Measurements from ENCODE around the gene SLC16A7.

SLC16A7 gene

DNA sequence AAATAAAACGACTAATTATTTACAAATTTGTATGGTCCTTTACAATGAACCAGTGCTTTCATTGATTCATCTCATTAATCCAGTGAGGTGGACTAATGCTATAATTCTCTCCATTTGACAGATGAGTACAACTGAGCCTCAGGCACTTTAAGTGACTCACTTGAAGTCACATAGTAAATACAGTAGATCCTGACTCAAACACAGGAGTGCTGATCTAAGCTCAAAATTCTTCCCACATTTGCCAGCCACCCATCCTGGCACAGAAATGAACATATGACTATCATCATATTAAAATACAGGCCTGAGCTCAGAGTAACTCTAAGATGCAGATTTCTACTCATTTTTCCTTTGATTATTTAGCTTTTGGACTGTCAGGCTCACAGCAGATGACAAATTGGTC is 30.6 kb downstream of the SLC16A7 start:
- no peak for DNase-seq

DNA sequence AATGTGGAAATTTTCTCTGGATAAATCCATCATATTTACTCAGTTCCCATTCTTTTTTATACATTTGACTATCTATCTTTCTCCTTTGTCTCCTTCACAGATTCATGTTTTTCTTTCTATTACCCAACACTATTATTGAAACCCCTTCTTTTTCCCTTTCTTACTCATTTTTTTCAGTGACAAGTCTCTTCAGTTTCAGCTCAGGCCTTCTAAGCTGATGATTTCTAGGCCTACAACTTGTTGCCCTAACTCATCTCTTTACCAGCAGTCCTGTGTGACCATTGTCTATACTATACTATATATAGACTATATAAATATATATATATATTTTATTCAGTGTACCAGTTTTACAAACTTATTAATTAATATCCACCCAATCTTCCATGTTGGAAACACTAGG is 31.8 kb downstream of the SLC16A7 start:
- DNase-seq: no peak

DNA sequence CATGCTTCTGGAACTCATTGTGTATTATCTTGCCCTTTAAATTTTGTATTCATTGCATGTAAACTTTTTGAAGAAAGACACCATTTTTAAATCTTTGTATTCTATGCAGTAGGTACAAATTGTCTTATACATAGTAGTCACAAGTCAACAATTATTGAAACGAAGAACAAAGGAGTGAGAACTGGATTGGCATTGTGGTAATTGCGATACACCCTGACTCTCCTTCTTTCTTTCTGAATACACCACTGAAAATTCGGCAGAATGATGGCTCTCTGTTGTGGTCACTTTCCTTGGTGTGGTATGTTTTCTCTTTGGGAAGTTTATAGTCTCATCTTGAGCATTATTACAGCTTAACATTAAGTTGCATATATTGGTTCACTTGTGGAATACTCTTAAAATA is 34.1 kb downstream of the SLC16A7 start:
- no peak for DNase-seq

DNA sequence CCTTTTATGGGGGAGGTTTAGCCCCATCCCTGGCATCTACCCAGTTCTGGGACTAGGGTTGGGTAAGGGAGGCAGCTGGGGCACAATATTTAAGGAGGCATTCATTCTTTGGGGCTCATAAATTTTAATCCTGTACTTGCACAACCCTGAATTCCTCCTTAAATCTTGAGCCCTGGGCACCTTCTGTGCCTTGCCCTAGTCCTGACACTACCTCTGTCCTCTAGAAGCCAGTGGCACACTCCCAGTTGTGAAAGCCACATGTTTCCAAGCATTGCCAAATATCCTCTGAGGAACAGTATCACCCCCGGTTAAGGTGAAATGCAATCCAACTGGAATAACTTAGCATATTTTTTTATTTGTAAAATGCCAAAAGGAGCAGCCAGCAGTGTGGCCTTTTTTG is 36.6 kb downstream of the SLC16A7 start:
- no peak for DNase-seq

DNA sequence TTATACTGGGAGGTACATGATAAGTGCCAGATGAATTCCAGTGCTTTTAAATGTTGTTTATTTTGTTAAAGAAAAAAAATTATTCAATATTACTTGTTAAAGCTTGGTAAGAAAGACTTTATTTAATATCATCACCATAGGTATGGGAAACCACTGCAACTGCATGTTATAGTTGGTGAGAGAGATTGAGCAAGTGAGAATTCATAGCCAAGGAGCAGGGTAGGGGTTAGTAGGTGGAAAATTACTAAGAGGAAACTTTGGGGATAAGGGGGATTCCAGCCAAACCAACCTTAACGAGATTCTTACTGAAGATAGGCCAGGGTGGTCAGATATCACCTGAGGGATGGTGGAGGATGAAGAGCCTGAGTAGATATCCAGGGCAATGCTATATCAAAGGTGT is 38.4 kb downstream of the SLC16A7 start:
- DNase-seq: no peak

DNA sequence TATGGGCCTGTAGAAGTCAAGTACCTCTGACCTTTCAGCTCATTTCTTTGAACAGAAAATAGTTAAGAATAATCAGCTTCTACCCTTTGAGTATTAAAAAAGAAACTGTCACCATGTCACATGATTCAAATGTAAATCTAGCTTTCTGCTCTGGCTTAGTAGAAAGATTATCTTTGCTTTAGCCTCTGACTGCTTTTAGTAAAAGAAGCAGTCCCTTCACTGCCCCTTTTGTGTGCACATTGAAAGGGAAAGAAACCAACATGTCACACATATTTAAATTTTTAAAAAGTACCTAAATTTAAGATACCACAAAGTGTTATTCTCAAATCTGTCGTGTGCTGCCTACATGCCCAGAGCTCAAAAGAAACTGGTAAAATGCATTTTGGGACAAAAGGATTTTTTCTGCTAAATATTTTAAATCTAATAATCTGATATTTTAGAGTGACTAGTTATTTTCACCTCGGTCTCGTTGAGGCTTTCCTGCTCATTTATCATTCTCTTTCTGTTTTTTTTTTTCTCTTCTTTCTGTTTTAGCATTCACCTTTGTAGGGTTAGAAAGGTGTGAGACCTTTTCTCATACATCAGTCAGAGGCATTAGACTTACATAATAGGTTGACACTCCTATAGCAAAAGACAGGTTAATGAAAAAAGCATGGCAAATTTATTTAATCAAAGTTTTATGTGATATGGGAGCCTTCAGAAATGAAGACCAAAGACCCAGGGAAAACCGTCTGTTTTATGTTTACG is 41.3 kb downstream of the SLC16A7 start:
- no peak for DNase-seq

DNA sequence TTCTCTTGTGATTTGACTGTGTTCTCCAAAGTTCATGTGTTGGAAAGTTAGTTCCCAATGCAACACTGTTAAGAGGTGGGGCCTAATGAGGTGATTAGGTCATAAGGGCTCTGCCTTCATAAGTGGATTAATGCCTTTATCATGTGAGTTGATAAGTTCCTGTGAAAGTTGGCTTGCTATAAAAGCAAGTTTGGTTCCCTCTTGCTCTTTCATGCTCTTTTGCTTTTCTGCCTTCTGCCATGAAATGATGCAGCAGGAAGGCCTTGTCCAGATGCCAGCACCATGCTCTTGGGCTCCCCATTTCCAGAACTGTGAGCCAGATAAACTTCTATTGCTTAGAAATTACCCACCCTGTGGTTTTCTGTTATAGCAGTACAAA is 41.9 kb downstream of the SLC16A7 start:
- no peak for DNase-seq

DNA sequence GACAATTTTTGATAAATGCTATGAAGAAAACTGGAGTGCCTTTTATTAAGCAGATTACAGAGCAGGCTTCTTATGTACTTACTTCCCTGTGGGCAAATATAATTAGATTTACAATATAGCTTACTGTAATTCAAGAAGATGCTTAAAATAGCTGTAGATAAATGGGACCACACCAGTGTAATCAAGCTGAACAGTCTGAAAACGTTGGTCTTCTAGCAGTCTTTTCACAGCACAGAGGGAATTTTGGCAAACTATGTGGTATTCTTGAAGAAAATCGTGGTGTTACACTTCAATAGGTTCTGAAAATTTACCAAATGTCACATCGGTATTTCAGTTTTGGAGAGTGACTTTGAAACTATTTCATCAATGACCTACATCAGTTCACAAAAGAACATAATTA is 47.7 kb downstream of the SLC16A7 start:
- no peak for DNase-seq

DNA sequence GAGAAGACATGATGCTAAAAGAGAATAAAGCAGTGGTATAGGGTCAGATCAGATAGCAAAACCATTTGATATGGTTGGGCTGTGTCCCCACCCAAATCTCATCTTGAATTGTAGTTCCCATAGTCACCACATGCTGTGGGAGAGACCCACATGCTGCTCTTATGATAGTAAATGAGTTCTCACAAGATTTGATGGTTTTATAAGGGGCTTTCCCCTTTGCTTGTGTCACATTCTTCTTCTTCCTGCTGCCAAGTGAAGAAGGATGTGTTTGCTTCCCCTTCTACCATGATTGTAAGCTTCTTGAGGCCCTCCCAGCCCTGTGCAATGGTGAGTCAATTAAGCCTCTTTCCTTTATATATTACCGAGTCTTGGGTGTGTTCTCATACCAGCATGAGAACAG is 49.4 kb downstream of the SLC16A7 start:
- DNase-seq: no peak

DNA sequence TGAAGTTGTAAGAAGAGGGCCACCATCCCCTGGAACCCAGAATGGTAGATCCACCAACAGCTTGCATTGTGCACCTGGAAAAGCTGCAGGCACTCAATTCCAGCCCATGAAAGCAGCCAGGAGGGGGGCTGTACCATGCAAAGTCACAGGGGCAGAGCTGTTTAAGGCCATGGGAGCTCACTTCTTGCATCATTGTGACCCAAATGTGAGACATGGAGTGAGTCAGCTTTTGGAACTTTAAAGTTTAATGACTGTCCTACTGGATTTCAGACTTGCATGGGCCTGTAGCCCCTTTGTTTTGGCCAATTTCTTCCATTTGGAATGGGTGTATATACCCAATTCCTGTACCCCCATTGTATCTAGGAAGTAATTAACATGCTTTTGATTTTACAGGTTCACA is 50.8 kb downstream of the SLC16A7 start:
- no peak for DNase-seq

DNA sequence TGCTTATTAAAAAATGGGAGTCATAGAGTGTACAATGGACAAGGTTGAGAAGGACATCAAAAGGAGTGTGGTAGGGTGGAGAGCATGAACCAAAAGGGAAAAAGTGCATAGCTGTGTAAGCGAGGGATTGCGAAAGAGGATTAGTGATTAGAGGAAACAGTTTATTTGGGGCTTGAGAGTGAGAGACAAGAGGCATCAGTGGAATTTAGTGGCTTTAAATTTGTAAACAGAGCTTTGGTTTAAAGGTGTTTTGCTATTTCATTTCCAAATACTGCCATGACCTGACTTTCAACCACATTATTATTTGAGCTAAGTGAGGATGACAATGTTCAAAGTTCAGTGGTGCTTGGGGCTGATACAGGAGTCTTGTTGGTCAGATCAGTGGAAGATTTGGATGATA is 53.4 kb downstream of the SLC16A7 start:
- DNase-seq: no peak

DNA sequence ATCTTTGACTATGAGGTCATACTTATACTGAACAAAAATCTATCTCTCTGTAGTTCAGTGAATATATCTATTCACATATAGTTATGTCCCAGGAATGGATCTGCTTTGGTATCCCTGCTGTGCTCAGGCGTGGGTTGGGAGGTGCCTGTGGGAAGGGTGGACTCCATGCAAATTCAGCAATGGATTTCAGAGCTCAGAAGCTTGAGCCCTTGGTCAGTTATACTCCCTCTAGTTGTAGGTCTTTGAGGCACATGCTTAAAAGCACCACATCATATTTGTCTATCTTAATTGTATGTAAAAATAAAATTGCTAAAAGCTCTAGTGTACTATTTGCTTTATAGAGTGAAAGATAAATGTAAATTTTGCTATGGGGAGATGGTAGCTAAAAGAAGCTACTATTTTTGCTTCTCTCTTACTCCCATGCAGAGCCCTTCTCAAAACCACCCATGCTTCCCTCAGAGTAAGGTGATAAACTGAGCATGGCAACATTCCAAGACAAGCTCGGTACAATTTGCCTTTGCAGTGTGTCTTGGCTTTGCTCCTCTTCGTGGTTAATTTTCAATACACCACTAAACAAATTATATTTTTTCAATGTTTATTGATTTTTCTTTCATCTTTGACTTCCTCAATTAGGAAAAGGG is 54.9 kb downstream of the SLC16A7 start:
- DNase-seq: no peak

DNA sequence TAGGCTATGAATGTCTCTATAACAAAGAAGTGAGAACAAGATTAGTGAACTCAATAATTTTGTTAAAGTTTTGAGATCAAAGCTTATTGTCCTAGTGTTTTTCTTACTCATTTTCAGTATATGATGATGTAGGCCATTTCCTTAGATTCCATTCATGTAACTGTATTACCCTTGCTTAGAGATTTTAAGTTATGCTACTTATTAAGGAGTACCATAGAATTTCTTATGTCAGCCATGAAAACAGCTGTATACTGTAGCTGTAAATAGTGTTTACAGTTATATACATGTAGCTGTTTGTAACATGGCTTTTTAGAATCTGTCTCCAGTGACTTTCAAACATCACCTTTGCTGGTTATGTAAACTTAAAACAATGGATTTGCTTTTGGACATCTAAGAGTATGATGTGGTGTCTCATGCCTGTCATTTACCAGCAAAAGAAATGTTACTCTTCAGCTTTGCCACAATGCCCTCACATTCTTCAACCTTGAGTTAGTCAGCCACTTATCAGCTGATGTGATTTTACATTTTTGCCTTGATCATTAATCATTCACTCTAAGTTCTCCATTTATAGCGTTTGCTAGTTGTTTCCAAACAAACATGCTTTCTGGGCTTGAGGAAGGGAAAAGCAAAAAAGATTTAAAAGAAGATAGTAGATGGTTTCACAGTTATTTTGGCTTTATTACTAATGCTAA is 55.5 kb downstream of the SLC16A7 start:
- no peak for DNase-seq

DNA sequence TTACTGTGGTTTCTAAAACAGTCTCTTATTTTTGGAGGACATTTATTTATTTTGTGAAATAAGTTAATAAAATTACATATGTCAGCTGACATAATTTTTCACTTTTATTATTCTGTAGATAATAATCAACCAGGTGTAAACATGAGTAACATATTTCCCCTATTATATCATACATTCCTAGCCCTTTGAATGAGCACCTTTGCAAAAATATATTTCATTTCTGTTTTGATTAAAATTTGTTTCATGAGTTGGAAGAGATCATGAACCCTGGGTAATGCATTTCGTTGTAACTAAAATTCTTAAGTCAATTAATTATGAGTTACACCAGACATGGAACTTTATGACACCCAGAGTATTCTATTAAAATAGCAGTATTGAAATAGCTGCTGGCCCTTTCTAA is 56.3 kb downstream of the SLC16A7 start:
- DNase-seq: no peak

DNA sequence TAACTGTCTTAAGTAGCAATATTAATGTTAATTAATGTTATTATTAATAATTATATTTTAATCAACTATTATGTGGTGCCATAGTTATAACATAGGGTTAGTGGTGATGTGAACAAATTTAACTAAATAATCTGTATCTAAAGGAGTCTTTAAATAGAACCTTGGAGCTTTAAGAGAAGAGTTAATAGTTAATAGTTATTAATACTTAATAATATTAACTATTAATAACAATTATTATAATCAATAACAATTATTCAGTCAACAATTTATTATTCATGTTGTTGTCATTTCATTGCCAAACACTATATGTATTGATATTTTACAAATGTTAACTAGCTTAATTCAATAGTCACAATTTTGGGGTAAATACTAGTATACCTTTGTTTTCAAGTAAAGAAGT is 58.2 kb downstream of the SLC16A7 start:
- no peak for DNase-seq

DNA sequence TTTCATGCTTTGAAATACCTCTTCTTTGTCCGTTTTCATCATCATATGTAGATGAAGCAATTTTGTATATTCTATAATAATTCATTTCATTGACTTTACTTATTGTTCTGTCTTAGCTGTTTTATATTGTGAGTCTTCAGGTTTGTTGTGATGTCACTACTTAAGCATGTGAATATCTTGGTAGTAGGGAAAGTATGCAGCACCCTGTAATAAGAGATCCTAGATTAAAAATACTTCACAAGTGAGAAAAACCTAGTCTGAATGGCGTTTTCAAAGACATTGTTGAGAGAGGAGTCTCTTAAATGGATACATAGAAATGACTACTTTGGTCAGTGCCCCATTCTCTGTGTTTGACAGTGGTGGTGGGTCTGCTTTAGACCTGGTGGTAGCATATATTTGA is 61.4 kb downstream of the SLC16A7 start:
- no peak for DNase-seq

DNA sequence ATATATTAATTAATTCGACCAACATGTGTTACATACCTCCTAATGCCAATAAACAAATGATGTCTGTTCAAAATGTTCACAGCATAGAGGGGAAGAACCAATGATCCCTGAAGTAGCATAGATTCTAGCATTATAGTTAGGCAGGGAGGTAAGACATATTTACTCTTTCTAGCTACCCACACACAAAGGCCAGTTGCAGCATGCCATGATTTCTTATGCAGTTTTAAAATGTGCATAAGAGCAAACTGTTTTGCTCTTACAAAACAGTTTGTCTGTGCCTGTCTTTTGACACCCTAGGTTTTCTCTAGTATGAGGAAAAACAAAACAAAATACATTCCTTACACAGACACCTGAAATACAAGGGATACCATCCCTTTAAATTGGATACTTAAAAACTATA is 61.9 kb downstream of the SLC16A7 start:
- DNase-seq: no peak

DNA sequence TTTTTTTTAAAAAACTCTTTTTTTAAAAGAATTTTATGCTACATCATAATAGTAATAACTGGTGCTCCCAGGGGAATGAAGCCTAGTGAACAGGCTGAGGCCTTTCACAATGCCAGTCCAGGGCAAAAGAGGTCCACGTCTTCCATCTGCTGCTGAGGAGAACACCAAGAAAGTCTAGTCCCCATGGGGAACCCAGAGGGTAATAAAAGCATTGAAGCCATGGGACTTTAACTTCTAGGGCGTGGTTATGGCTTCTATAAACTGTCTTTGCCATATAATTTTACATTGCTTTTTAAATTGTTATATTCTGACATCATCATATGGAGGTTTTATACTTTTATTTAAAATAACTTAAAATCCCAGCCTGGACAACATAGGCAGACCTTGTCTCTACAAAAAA is 64.3 kb downstream of the SLC16A7 start:
- no peak for DNase-seq

DNA sequence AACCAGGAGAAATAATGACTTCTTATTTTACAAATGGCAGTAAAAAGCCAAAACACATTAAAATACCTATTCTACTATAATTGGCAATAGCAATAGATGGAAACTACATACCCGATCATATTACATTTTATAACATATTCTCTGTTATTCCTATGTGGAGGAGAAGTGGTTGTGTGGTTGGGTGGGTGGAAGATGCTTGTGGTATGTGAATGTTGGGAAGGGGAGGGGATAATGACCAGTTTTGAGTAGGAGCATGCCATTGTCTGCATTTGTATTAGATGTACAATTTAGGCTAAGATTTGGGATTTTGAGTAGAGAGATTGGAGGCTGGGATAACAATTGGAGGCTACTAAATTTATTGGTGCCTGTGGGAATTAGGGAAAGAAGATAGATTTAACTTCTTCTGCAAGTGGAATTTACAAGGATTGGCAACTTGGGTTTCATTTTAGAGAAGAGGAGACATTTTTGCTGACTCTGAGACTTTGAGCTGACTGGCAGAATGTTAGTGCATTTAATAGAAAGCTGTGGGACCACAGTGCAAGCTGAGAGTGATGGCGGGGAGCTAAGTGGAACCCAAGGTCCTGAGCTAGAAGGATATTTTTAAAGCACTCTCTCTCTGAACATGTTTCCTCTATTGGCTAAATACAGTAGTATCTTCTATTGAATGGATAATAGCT is 65.2 kb downstream of the SLC16A7 start:
- no peak for DNase-seq

DNA sequence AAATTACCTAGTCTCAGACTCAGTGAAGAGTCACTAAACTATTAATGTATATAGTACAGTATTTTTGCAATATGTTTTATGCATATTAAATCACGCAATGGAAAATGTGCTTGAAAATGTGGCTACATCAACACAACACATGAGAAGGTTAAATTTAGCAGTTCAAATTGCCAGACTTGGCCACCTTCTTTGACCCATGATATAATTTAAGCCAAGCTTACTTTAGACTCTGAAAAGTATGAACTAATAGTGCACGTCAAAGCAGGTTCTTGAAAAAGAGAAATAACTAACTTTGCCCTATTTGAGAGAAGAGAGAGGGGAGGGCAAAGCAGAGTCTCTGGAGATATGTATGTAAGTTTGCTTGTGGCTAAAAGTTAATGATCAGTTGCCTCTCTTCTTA is 68.7 kb downstream of the SLC16A7 start:
- DNase-seq: no peak

DNA sequence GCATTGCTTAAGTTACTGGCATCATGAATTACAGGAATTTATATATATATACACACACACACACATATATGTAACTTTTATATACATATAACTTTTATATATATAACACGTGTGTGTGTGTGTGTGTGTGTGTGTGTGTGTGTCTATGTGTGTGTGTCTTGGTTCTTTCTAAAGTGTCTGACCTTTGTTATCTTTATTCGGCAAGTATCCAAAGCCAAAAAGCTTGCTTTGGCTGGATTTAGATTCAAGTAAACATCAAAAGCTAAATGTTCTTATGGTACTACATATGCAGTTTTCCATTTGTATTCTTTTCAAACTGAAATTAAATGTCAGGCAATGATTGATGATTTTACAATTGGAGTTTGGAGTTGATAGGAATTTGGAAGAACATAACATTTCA is 69.9 kb downstream of the SLC16A7 start:
- no peak for DNase-seq

DNA sequence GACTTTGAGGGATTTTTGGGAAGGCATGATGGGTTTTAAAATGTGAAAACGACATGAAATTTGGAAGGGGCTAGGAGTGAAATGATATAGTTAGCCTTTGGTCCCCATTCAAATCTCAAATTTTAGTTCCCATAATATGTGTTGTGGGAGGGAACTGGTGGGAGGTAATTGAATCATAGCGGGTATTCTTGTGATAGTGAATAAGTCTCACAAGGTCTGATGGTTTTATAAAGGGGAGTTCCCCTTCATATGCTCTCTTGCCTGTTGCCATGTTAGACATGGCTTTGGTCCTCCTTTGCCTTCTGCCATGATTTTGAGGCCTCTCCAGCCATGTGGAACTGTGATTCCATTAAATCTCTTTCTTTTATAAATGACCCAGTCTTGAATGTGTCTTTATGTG is 72.8 kb downstream of the SLC16A7 start:
- no peak for DNase-seq

DNA sequence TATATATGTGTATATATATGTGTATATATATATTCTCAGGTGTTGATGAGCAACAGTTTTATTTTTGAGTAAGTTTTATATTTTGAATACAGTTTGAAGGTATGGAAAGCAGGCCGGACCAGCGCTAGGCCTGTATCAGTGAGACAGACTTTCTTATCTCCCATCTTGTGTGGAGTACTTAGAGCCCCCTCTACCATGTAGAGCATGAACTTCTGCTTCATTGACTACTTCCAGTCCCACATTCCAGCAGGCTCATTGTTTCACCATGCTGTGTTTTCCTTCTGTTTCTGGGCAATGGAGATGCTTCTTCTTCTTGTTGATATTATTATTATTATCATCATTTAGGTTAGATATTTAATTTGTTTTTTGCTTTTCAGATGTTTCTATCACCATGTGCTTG is 76.4 kb downstream of the SLC16A7 start:
- DNase-seq: no peak

DNA sequence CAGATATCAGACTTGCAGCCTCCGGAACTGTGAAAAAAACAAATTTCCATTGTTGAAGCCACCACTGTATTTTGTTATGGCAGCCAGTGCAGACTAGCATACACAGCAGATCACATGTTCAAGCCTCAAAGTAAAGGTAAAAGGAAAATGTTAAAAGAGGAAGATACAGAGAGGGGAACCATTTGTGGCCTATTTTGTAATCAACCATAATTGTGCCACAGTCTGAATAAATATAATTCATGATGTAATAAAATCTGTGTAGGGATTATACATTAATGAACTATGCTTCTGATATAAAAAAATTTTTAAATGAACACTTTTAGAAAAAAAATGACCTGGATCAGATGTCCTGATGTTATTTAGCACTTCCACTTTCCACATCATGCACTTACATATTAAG is 79.6 kb downstream of the SLC16A7 start:
- DNase-seq: no peak
